K562 (cell line): ENCODE measurements around the gene VWA7. TPM values are rescaled to one million over a fixed set of nuclear protein-coding genes. Genes with fewer than 3 reads are reported as not detected.

ENCODE experiments used
- AFF4 ChIP-seq: sonication (generic); formaldehyde crosslinking; IDR thresholded peaks from 2 replicates; pipeline ENCODE4 v1.8.0; 2023; ENCODE audit warnings: mild to moderate bottlenecking, missing genetic modification reagents
- HDAC2 ChIP-seq: fragments of 450-650 bp; IDR thresholded peaks from 2 replicates; pipeline ENCODE4 v1.6.1; 2016; ENCODE audit warnings: mild to moderate bottlenecking
- MLX ChIP-seq, 2 experiments: fragments of 450-650 bp in 1 of 2; sonication (generic) in 1 of 2; formaldehyde crosslinking; conservative IDR thresholded peaks; 2 replicates each; pipeline versions ENCODE4 v1.4.0 to v1.8.1; 2020 to 2022; ENCODE audit warnings: mild to moderate bottlenecking in 1 of 2, missing genetic modification reagents in 1 of 2
- TSC22D4 ChIP-seq: fragments of 450-650 bp; IDR thresholded peaks from 2 replicates; pipeline ENCODE4 v1.6.1; 2016; ENCODE audit warnings: missing genetic modification characterization, missing biosample characterization, control low read depth
- USF1 ChIP-seq: sonication (generic); formaldehyde crosslinking; IDR thresholded peaks from 2 replicates; pipeline ENCODE4 v1.9.0; 2022; ENCODE audit warnings: mild to moderate bottlenecking, missing genetic modification reagents
- ZNF121 ChIP-seq: sonication (generic); formaldehyde crosslinking; conservative IDR thresholded peaks from 2 replicates; pipeline ENCODE4 v1.8.0; 2022; ENCODE audit warnings: missing genetic modification reagents
- polyA plus RNA-seq, 8 experiments: library from polyadenylated mRNA; depleted of rRNA in 4 of 8; stranded (reverse) in 5 of 8; unstranded in 3 of 8; fragments of >200 nt; fragmentation: Nextera tagmentation in 2 of 8; fragmentation: Illumina TruSeq in 1 of 8; extraction: Ambion mirVana in 2 of 8; extraction: Trizol in 1 of 8; gene quantifications; 2 replicates each; pipeline versions ENCODE4 v1.2.1 to v1.2.3, GENCODE V29; 2011 to 2014; ENCODE audit warnings: inconsistent platforms in 1 of 8, missing spikeins in 1 of 8
- total RNA-seq, 7 experiments: library from RNA; depleted of rRNA in 6 of 7; stranded (reverse); fragments of >200 nt in 6 of 7; fragmentation: Illumina TruSeq in 2 of 7; extraction: Trizol in 2 of 7; gene quantifications; 2 replicates each; pipeline versions ENCODE4 v1.2.1 to v1.2.3, GENCODE V29; 2011 to 2021; ENCODE audit warnings: low replicate concordance in 1 of 7

Gene VWA7
- total and polyA plus RNA-seq, 9 of the 15 experiments (the other 6 are each of a cell fraction or from before 2014, with no cell fraction given) = 0.18 to 2.9 (median 0.95) TPM

- peak; percentile 24; the same call in 1 of the 2 replicates for TF ChIP-seq USF1 (CRISPR knock-in tag)
- TF ChIP-seq MLX (CRISPR knock-in tag; conservative IDR thresholded peaks at IDR 0.05) = peak in 1 of 2 experiments; percentile 59; a peak in 1 of 4 replicates
- TF ChIP-seq AFF4 (CRISPR knock-in tag) = peak; percentile 61; the same call in 1 of the 2 replicates
- peak; percentile 91 for TF ChIP-seq ZNF121 (CRISPR knock-in tag)
- TF ChIP-seq TSC22D4 (tag) = 0 out of 2 replicates have a peak, but pooled peaks have one; percentile 9
- 0 out of 2 replicates have a peak, but pooled peaks have one; percentile 2 for TF ChIP-seq HDAC2
- TF ChIP-seq, all 486 proteins: peak for 51; not testable (repeated sequence) for 435
Measured at GRCh38 chr6:31817929-31818511, 40.9 kb upstream of the VWA7 start (continued).
